Progenitor cell of endocrine pancreas (in vitro differentiated cells): ENCODE data around the gene DEFB116. TPM values are rescaled to one million over a fixed set of nuclear protein-coding genes. Genes with fewer than 3 reads are reported as not detected.
"Not testable (repeated sequence)": the region's sequence is repeated elsewhere in the genome, so short reads cannot be mapped to it uniquely, and the experiment has no call there.

Source experiments
- DNase-seq: peaks from one replicate; pipeline ENCODE4 v3.0.0; 2021; ENCODE audit warnings: low spot score; ENCODE audit not compliant: unreplicated experiment
- H3K27ac Mint-ChIP-seq: 2 replicates; pipeline ENCODE4 v1.8.0; 2021; ENCODE audit warnings: mild to moderate bottlenecking, moderate library complexity, mixed read lengths
- H3K27me3 Mint-ChIP-seq: 2 replicates; pipeline ENCODE4 v1.8.0; 2021; ENCODE audit warnings: mixed read lengths
- H3K36me3 Mint-ChIP-seq: 2 replicates; pipeline ENCODE4 v1.8.0; 2022; ENCODE audit warnings: mixed read lengths; ENCODE audit not compliant: insufficient read depth
- H3K4me1 Mint-ChIP-seq: 2 replicates; pipeline ENCODE4 v1.8.0; 2021; ENCODE audit warnings: low read depth, mixed read lengths
- H3K4me3 Mint-ChIP-seq: 2 replicates; pipeline ENCODE4 v1.8.0; 2021; ENCODE audit warnings: low read depth, mild to moderate bottlenecking, moderate library complexity, mixed read lengths
- H3K9me3 Mint-ChIP-seq: 2 replicates; pipeline ENCODE4 v1.8.0; 2021; ENCODE audit warnings: low read depth, mixed read lengths
- long read RNA-seq: library from polyadenylated mRNA; unstranded; transcript quantifications from one replicate; pipeline ENCODE4 v2.0.0, GENCODE V29; 2020
- total RNA-seq: library from RNA; stranded (reverse); gene quantifications from 2 replicates; pipeline ENCODE4 v1.2.1, GENCODE V29; 2021
- TF ChIP-seq, protein P1 (sequence below): fragments of 200-600 bp; sonication (generic); IDR thresholded peaks from one replicate; pipeline ENCODE4 v1.5.0; 2021; ENCODE audit warnings: antibody characterized with exemption, mild to moderate bottlenecking; ENCODE audit not compliant: unreplicated experiment

DEFB116 gene
- total RNA-seq, result not detected in 2 replicates
- long read RNA-seq, result 0 reads

DNA sequence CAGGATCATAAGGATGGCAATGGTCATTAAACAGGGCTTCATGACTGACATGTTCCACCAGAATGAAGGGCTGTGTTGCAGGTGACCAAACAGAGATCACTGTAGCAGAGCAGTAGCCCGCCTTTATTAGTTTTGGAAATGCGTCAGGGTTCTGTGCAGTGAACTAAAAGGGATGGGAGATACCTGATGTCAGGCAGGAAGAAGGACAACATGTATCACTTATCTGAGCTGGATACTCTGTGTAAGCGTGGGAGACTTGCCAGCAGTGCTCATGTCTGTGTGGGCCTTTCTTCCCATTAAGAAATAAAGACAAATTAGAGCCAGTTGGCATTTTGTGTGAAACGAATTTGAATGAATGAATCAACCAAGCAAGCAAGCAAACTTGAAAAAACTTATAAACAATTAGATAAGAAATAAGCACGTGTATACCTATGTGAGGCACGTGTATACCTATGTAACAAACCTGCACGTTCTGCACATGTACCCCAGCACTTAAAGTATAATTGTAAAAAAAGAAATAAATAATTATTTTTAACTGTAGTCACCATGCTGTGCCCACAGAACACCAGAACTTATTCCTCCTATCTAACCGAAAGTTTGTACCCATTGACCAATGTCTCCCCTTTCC, at the start of gene DEFB116:
DEFB116 (minus strand) TSS at position 51 of the 628 bp plus-strand sequence; CDS start at position 51, 0 bp downstream.
- peaks cover 80% of the 10 kb centered on the region for H3K9me3 Mint-ChIP-seq
- TF ChIP-seq, protein P1, sequence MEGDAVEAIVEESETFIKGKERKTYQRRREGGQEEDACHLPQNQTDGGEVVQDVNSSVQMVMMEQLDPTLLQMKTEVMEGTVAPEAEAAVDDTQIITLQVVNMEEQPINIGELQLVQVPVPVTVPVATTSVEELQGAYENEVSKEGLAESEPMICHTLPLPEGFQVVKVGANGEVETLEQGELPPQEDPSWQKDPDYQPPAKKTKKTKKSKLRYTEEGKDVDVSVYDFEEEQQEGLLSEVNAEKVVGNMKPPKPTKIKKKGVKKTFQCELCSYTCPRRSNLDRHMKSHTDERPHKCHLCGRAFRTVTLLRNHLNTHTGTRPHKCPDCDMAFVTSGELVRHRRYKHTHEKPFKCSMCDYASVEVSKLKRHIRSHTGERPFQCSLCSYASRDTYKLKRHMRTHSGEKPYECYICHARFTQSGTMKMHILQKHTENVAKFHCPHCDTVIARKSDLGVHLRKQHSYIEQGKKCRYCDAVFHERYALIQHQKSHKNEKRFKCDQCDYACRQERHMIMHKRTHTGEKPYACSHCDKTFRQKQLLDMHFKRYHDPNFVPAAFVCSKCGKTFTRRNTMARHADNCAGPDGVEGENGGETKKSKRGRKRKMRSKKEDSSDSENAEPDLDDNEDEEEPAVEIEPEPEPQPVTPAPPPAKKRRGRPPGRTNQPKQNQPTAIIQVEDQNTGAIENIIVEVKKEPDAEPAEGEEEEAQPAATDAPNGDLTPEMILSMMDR, result no peak
- H3K27ac Mint-ChIP-seq, result no peak within 1 kb of the TSS
- no peak within 1 kb of the TSS for H3K4me3 Mint-ChIP-seq
- peaks cover 6% of the 10 kb centered on the region for H3K36me3 Mint-ChIP-seq
- no peak for DNase-seq
- H3K27me3 Mint-ChIP-seq, result no peaks in the 10 kb centered on the region
- no peaks in the 10 kb centered on the region for H3K4me1 Mint-ChIP-seq

GRCh38 chr20:31355981-31356380, 47.6 kb upstream of the DEFB116 start:
- no peak overlapping the region for H3K4me3 Mint-ChIP-seq
- peaks cover 58% of the 10 kb centered on the region for H3K9me3 Mint-ChIP-seq
- no peak overlapping the region for H3K27ac Mint-ChIP-seq
- TF ChIP-seq, protein P1, result no peak
- H3K27me3 Mint-ChIP-seq, result no peaks in the 10 kb centered on the region
- peaks cover 5% of the 10 kb centered on the region for H3K36me3 Mint-ChIP-seq
- DNase-seq, result no peak
- no peaks in the 10 kb centered on the region for H3K4me1 Mint-ChIP-seq

- TF ChIP-seq, protein P1, result no peak
- no peak for DNase-seq
- peaks cover 53% of the 10 kb centered on the region for H3K9me3 Mint-ChIP-seq
- no peak overlapping the region for H3K27ac Mint-ChIP-seq
- H3K36me3 Mint-ChIP-seq, result peaks cover 3% of the 10 kb centered on the region
- H3K27me3 Mint-ChIP-seq, result no peaks in the 10 kb centered on the region
- no peaks in the 10 kb centered on the region for H3K4me1 Mint-ChIP-seq
- H3K4me3 Mint-ChIP-seq, result no peak overlapping the region
Observed at GRCh38 chr20:31341470-31341869, 33.1 kb upstream of the DEFB116 start.

DNA sequence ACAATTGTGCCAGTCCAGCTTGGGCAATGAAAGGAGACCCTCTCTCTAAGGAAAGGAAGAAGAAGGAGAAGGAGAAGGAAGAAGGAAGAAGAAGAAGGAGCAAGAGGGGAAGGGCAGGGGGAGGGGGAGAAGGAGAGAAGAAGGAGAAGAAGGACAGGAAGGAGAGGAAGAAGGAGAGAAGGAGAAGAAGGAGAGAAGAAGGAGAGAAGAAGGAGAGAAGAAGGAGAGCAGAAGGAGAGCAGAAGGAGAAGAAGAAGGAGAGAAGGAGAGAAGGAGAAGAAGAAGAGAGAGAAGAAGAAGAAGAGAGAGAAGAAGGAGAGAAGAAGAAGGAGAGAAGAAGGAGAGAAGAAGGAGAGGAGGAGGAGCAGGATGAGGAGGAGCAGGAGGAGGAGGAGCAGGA, 22.5 kb upstream of the DEFB116 start:
- Mint-ChIP-seq H3K27ac (no peak overlapping the region), H3K36me3 (peaks cover 5% of the 10 kb centered on the region), H3K9me3 (peaks cover 40% of the 10 kb centered on the region), H3K27me3 (no peaks in the 10 kb centered on the region), H3K4me3 (no peak overlapping the region), H3K4me1 (no peaks in the 10 kb centered on the region)
- TF ChIP-seq, protein P1, result no peak
- no peak for DNase-seq

GRCh38 chr20:31322504-31322903, 14.1 kb upstream of the DEFB116 start:
- TF ChIP-seq, protein P1, result no peak
- H3K4me3 Mint-ChIP-seq, result no peak overlapping the region
- H3K4me1 Mint-ChIP-seq, result no peaks in the 10 kb centered on the region
- H3K27me3 Mint-ChIP-seq, result no peaks in the 10 kb centered on the region
- DNase-seq, result no peak
- no peak overlapping the region for H3K27ac Mint-ChIP-seq
- peaks cover 71% of the 10 kb centered on the region for H3K9me3 Mint-ChIP-seq
- peaks cover 3% of the 10 kb centered on the region for H3K36me3 Mint-ChIP-seq

- not testable (repeated sequence) for H3K36me3 Mint-ChIP-seq, H3K27me3 Mint-ChIP-seq, H3K4me1 Mint-ChIP-seq, H3K4me3 Mint-ChIP-seq, DNase-seq, H3K27ac Mint-ChIP-seq
- peaks cover 93% of the 10 kb centered on the region for H3K9me3 Mint-ChIP-seq
Observed at GRCh38 chr20:31284964-31285363, 23.4 kb downstream of the DEFB116 start.
